Muscle layer of duodenum (tissue), 2 donors: ENCODE results near the gene HIVEP2.
A peak's percentile ranks its signal among the peaks of the same experiment; 100 is the strongest.

Experiments used
- H3K27ac ChIP-seq: one replicate; pipeline ENCODE4 v1.7.0; 2013; ENCODE audit warnings: mild to moderate bottlenecking, low read length
- H3K27me3 ChIP-seq: one replicate; pipeline ENCODE4 v1.7.0; 2013; ENCODE audit warnings: low read depth, mild to moderate bottlenecking, control low read depth, low read length
- H3K36me3 ChIP-seq, 2 donors: one replicate each; pipeline ENCODE4 v1.7.0; 2013; ENCODE audit warnings: low read length in 2 of 2, control low read depth in 1 of 2, mild to moderate bottlenecking in 1 of 2; ENCODE audit not compliant: insufficient read depth in 2 of 2, control insufficient read depth in 1 of 2
- H3K4me1 ChIP-seq, 2 donors: one replicate each; pipeline ENCODE4 v1.7.0; 2013; ENCODE audit warnings: low read length in 2 of 2, mild to moderate bottlenecking in 2 of 2, control low read depth in 1 of 2, moderate library complexity in 1 of 2; ENCODE audit not compliant: insufficient read depth in 2 of 2, control insufficient read depth in 1 of 2
- H3K4me3 ChIP-seq, 2 donors: one replicate each; pipeline ENCODE4 v1.7.0; 2013; ENCODE audit warnings: low read length in 2 of 2, low read depth in 1 of 2, mild to moderate bottlenecking in 1 of 2
- H3K9me3 ChIP-seq, 2 donors: one replicate each; pipeline ENCODE4 v1.7.0; 2013; ENCODE audit warnings: low read length in 2 of 2, control low read depth in 1 of 2, mild to moderate bottlenecking in 1 of 2; ENCODE audit not compliant: control insufficient read depth in 1 of 2
- donor health status: healthy.

Gene HIVEP2

DNA sequence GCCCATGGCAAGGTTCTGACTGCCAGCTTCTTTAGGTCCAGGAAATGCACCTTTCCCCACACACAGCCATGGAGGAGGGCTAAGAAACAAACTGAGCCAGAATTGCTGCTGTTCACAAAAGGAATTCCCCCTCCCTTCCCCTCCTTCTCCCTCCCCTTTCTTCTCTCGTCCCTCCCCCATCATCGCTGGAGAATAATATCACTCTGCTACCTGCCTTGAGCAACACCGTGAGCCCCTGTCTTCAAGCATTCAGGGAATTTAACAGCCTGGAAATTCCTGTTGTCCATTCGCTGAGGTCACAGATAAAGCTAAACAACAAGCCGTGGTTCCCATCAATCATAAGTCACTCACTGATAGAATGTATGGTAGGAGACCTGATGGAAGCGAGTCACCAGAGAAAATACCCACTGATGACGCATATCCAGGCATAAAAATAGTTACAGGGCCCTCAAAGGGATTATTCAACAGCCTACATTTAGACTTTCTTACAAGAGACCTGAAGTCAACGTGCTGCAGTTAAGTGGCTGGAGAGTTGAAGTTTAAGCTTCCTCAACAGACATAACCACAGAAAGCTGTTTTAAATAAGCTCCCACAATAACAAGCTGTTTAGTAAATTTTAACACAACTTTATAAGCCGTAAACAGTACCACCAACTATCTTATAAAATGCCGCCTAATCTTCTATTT, 59.7 kb downstream of the HIVEP2 start:
- H3K4me1 ChIP-seq, result peaks cover 27 to 28% of the 10 kb centered on the region in 2 donors
- H3K27ac ChIP-seq, result peak overlapping the region; percentile 66
- H3K27me3 ChIP-seq, result no peaks in the 10 kb centered on the region
- H3K4me3 ChIP-seq, result peak overlapping the region; percentile 42 to 55
- H3K36me3 ChIP-seq, result no peaks in the 10 kb centered on the region
- no peaks in the 10 kb centered on the region for H3K9me3 ChIP-seq

DNA sequence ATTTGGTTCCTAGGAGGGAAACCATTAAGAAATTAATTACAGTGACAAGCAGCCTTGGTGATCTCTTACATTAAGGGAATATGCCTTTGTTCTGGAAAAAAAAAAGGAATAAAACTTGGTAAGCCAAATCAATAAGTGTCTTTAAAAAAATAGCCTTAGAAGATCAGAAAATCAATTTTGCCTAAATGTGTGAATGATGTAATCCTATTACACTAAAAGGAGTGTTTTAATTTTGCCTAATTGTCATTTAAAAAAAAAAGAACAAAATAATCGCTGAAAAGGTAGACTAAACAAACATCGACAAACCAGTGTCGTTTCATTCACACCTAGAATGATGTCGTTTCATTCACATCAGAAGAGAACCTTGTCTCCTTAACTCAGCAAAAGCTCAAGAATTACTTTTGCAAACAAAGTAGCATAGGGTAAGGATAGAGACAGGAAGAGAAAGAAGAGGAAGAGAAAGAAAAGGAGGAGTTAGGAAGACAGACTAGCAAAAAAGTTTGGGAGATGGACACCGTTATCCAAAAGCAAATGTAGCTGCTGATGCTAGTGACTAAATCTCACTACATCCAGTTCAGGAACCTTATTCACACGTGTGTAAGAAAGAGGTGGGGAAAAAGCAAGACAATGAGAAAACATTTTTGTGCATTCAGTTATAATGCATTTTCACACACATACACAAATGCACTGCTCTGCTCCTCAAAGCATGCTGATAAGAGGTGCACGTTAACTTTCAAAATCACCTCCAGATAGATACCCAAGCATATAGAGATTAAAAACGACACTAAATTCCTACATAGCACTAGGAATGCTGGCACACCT, 60.6 kb downstream of the HIVEP2 start:
- H3K9me3 ChIP-seq, result no peaks in the 10 kb centered on the region
- H3K27ac ChIP-seq, result peak overlapping the region; percentile 66

DNA sequence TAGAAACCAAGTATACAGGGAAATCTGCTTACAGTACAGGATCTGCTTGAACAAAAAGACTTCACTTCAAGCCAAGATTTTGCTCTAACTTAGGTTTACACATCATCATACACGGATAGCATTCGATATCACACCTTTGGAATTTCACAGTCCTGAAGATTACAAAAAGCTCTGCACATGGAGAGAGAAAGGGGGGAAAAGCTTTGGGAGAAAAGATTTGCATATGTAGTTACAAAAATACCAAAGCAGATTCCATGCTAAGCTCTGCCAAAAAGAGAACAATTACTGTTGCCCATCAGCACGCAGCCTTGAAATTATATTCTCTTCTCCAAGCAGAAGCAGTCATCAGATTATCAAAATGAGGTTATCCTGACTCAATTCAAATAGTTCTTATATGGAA, 62.0 kb downstream of the HIVEP2 start:
- Histone ChIP-seq H3K27ac (no peak overlapping the region), H3K9me3 (no peaks in the 10 kb centered on the region), H3K4me3 (no peak overlapping the region), H3K4me1 (peaks cover 27 to 28% of the 10 kb centered on the region in 2 donors), H3K36me3 (no peaks in the 10 kb centered on the region), H3K27me3 (no peaks in the 10 kb centered on the region)

More for the DNA sequence above, 60.6 kb downstream of the HIVEP2 start:
- H3K4me1 ChIP-seq, result peaks cover 27 to 28% of the 10 kb centered on the region in 2 donors
- peak overlapping the region; percentile 42 to 55 for H3K4me3 ChIP-seq
- no peaks in the 10 kb centered on the region for H3K36me3 ChIP-seq
- H3K27me3 ChIP-seq, result no peaks in the 10 kb centered on the region

DNA sequence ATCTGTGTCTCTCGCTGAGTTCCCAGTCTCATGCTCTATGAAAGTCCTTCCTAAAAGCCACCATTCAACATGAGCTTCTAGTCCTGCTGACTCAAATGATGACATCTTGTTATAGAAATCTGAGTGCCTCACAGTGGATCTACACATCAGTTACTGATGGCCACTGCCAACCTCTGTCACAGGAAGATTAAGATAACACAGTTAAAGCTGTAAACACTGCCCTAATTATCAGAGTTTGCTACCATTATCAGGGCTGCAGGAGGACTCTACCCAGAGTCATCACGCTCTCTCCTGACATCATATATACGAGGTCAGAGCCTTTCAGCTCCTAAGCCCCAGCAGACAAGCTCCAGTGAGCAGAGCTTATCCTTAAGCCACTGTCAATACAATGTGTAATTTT, 63.2 kb downstream of the HIVEP2 start:
- Histone ChIP-seq H3K36me3 (no peaks in the 10 kb centered on the region), H3K9me3 (no peaks in the 10 kb centered on the region), H3K27ac (no peak overlapping the region), H3K4me3 (no peak overlapping the region), H3K27me3 (no peaks in the 10 kb centered on the region), H3K4me1 (peaks cover 21 to 24% of the 10 kb centered on the region in 2 donors)

DNA sequence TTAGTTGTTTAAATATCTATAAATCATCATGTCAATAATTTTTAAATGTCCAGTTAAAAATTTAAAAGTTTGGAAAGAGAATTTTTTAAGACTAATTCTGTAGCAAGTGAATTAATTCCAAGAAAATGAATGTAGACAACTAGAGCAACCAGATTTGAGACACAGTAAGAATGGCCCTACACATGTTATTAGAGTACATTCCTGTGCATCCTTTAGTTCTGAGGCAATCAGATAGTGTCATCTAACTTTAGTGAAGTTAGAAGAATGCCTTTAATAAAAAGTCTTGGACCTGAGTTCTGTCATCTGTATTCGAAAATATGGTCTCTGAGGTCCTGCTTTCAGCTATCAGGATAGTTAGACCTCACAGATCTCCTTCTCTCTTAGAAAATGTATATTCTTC, 63.7 kb downstream of the HIVEP2 start:
- Histone ChIP-seq H3K4me1 (peaks cover 17 to 20% of the 10 kb centered on the region in 2 donors), H3K27me3 (no peaks in the 10 kb centered on the region), H3K4me3 (no peak overlapping the region), H3K27ac (no peak overlapping the region), H3K9me3 (no peaks in the 10 kb centered on the region), H3K36me3 (no peaks in the 10 kb centered on the region)

DNA sequence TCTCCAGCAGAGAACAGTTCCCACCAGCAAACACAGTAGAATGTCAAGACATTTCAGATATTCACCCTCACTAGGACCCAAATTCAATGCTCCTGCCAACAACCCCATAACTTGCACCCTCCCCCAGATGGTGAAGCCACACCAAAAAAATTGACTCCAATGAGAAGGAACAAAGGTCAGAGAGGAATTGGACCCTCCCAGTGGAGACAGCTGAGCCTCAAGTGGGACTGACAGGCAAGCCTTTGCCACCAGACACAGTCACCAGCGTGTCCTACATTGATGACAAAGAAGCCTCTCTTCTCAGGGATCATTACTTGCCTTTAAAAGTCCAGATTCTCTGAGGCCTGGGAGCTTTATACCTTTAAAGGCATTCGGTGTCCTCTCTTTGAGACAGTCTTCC, 64.8 kb downstream of the HIVEP2 start:
- H3K4me3 ChIP-seq, result no peak overlapping the region
- H3K27ac ChIP-seq, result no peak overlapping the region
- H3K4me1 ChIP-seq, result peaks cover 6 to 11% of the 10 kb centered on the region in 2 donors
- H3K9me3 ChIP-seq, result no peaks in the 10 kb centered on the region
- H3K27me3 ChIP-seq, result no peaks in the 10 kb centered on the region
- H3K36me3 ChIP-seq, result no peaks in the 10 kb centered on the region

DNA sequence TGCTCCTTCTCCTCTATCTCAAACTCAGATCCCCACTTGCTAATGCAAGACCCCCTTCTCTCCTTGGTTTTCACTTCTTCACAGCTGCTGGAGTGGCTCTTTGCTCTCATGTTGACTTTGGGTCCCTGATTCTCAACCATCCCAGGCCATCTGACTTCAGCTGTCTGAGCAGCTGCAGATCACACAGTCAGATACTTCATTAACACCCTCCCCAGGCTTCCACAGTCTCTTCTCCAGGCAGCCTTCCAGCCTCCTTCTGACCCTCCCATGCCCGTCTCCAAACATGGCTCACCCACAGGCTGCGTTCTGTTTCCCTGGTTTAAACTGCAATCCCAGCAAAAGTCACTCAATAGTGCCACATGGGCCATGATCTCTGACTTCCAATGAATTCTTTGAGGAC, 65.4 kb downstream of the HIVEP2 start:
- Histone ChIP-seq H3K4me3 (no peak overlapping the region), H3K4me1 (peaks cover under 1 to 6% of the 10 kb centered on the region in 2 donors), H3K27ac (no peak overlapping the region), H3K27me3 (no peaks in the 10 kb centered on the region), H3K9me3 (no peaks in the 10 kb centered on the region), H3K36me3 (no peaks in the 10 kb centered on the region)

DNA sequence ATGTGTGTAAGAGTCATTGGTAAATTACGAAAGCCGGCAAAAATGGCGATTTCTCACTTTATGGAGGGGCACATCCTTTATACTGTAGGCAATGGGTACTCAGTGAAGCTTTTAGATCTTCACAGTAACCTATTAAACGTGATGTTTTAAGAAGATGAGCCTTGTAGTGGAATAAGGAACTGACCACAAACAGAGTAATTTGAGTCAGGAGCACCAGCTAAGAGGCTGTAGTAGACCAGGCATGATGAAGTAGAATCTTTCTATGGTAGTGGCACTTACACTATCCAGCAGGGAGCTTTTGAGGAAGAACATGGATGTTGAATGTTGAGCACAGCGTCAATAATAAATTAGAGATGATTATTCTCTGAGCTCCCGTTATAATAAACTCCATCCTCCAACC, 65.9 kb downstream of the HIVEP2 start:
- no peaks in the 10 kb centered on the region for H3K36me3 ChIP-seq
- H3K4me1 ChIP-seq, result peaks cover 0 to 1% of the 10 kb centered on the region in 2 donors
- H3K9me3 ChIP-seq, result no peaks in the 10 kb centered on the region
- no peaks in the 10 kb centered on the region for H3K27me3 ChIP-seq
- H3K27ac ChIP-seq, result no peak overlapping the region
- H3K4me3 ChIP-seq, result no peak overlapping the region

DNA sequence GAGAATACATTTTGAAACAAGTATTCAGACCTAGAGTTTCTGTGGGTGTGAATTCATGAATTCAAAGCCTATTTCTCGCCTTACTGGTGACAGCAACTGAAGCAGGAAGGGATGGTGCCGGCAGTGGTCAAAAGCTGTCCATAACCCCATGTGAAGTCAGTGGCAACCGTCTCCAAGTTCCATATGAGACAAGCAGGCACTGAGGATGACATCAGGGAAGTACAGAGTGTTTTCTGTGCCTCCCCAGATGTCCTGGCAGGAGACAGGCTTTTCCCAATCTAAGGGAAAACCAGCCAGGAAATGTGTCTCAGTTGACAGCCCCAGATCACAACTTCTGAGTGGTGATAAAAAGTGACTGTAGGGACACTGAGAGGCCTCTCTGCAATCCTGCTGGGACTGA, 66.6 kb downstream of the HIVEP2 start:
- Histone ChIP-seq H3K4me1 (no peaks in the 10 kb centered on the region), H3K9me3 (no peaks in the 10 kb centered on the region), H3K27ac (no peak overlapping the region), H3K4me3 (no peak overlapping the region), H3K36me3 (no peaks in the 10 kb centered on the region), H3K27me3 (no peaks in the 10 kb centered on the region)

DNA sequence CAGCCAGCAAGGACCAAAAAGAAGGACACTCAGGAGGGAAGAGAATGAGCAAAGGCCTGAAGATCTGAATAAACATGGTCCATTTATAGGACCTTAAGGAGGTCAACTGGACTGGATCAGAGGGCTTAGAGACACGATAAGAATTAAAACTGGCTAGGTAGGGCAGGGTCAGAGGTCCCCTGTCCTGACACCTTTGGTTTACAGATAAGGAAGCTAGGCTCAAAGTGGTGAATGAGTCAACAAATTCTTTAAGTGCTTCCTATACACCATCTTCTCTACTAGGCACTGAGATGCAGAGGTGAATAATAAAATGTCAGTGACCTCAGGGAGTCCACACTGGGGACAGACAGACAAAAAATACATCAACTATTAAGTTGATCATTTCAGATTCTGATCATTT, 70.3 kb downstream of the HIVEP2 start:
- H3K4me1 ChIP-seq, result peaks cover 11 to 14% of the 10 kb centered on the region in 2 donors
- H3K36me3 ChIP-seq, result no peaks in the 10 kb centered on the region
- H3K27ac ChIP-seq, result no peak overlapping the region
- H3K27me3 ChIP-seq, result no peaks in the 10 kb centered on the region
- no peak overlapping the region for H3K4me3 ChIP-seq
- no peaks in the 10 kb centered on the region for H3K9me3 ChIP-seq

DNA sequence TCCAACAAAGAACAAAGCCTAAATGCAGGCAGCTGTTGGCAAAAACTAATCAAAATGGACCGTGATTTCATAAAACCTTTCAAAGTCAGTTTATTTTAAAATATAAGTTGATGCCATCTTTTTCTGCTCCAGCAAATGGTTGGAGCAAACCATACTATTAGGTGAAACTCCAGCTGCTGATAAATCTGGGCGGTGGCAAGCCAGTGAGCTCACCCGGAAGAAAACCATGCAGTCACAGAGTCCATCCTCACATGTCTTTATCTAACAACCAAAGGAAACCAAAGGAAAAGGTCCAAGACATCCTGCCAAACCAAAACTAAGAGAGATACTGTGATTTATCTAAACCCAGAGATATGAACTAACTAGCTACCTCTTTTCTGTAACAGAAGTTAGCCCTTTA, 72.6 kb downstream of the HIVEP2 start:
- H3K4me1 ChIP-seq, result peaks cover 16 to 19% of the 10 kb centered on the region in 2 donors
- no peak overlapping the region for H3K4me3 ChIP-seq
- no peaks in the 10 kb centered on the region for H3K27me3 ChIP-seq
- H3K27ac ChIP-seq, result no peak overlapping the region
- H3K9me3 ChIP-seq, result no peaks in the 10 kb centered on the region
- H3K36me3 ChIP-seq, result no peaks in the 10 kb centered on the region
